GM12878 (cell line): ENCODE measurements around the gene FSD1L. TPM values are rescaled to one million over a fixed set of nuclear protein-coding genes. Genes with fewer than 3 reads are reported as not detected.

Experiments
- ATF3 ChIP-seq: IDR thresholded peaks from 2 replicates; pipeline ENCODE4 v1.6.1; 2011; ENCODE audit warnings: low read depth, mild to moderate bottlenecking, low read length, moderate library complexity, borderline replicate concordance; ENCODE audit errors: extremely low read depth
- BACH1 ChIP-seq: fragments of 450-650 bp; IDR thresholded peaks from 2 replicates; pipeline ENCODE4 v1.6.1; 2017; ENCODE audit warnings: mild to moderate bottlenecking, borderline replicate concordance
- EED ChIP-seq: sonication (generic); IDR thresholded peaks from 2 replicates; pipeline ENCODE4 v1.6.1; 2016; ENCODE audit warnings: antibody characterized with exemption, low read depth
- ESRRA ChIP-seq: IDR thresholded peaks from 2 replicates; pipeline ENCODE4 v1.6.1; 2012; ENCODE audit warnings: mild to moderate bottlenecking, low read length, improper control_type of control experiment
- FOS ChIP-seq: IDR thresholded peaks from 3 replicates; pipeline ENCODE4 v1.6.1; 2011; ENCODE audit warnings: borderline replicate concordance; ENCODE audit not compliant: insufficient read length; ENCODE audit errors: extremely low read depth
- MEF2A ChIP-seq: IDR thresholded peaks from 2 replicates; pipeline ENCODE4 v1.6.1; 2011; ENCODE audit warnings: low read depth, mild to moderate bottlenecking, low read length, moderate library complexity; ENCODE audit not compliant: insufficient read depth
- MYB ChIP-seq: fragments of 150-350 bp; IDR thresholded peaks from 2 replicates; pipeline ENCODE4 v1.6.1; 2014; ENCODE audit warnings: mild to moderate bottlenecking, low read depth, low read length, borderline replicate concordance
- NR2C2 ChIP-seq: IDR thresholded peaks from 2 replicates; pipeline ENCODE4 v1.6.1; 2011; ENCODE audit warnings: borderline replicate concordance, low read depth; ENCODE audit not compliant: control insufficient read depth, insufficient read length
- PAX5 ChIP-seq: IDR thresholded peaks from 2 replicates; pipeline ENCODE4 v1.6.1; 2011; ENCODE audit warnings: low read depth, low read length, borderline replicate concordance
- PAX8 ChIP-seq: fragments of 450-650 bp; IDR thresholded peaks from 2 replicates; pipeline ENCODE4 v1.6.1; 2017; ENCODE audit warnings: mild to moderate bottlenecking, moderate library complexity
- RBBP5 ChIP-seq: fragments of 200-600 bp; sonication (generic); conservative IDR thresholded peaks from 2 replicates; pipeline ENCODE4 v1.6.1; 2016
- REST ChIP-seq: IDR thresholded peaks from 2 replicates; pipeline ENCODE4 v1.6.1; 2012; ENCODE audit warnings: mild to moderate bottlenecking, low read depth, low read length
- SMAD1 ChIP-seq: fragments of 450-650 bp; IDR thresholded peaks from 2 replicates; pipeline ENCODE4 v1.6.1; 2018; ENCODE audit warnings: mild to moderate bottlenecking, low read depth; ENCODE audit not compliant: partially characterized antibody
- SMC3 ChIP-seq: IDR thresholded peaks from 2 replicates; pipeline ENCODE4 v1.6.1; 2011; ENCODE audit warnings: low read length, improper control_type of control experiment, borderline replicate concordance
- SRF ChIP-seq, 2 experiments: IDR thresholded peaks; 2 replicates each; pipeline ENCODE4 v1.6.1; 2011; ENCODE audit warnings: low read depth in 2 of 2, low read length in 2 of 2, mild to moderate bottlenecking in 1 of 2, moderate library complexity in 1 of 2
- SUZ12 ChIP-seq: fragments of 200-600 bp; sonication (generic); IDR thresholded peaks from one replicate; pipeline ENCODE4 v1.6.1; 2018; ENCODE audit warnings: antibody characterized with exemption, mild to moderate bottlenecking; ENCODE audit not compliant: unreplicated experiment
- TCF12 ChIP-seq: IDR thresholded peaks from 2 replicates; pipeline ENCODE4 v1.6.1; 2011; ENCODE audit warnings: low read depth, mild to moderate bottlenecking, low read length
- ZBTB33 ChIP-seq: fragments of 450-650 bp; IDR thresholded peaks from 2 replicates; pipeline ENCODE4 v1.6.1; 2017; ENCODE audit warnings: mild to moderate bottlenecking
- ZNF687 ChIP-seq: fragments of 450-650 bp; IDR thresholded peaks from 2 replicates; pipeline ENCODE4 v1.6.1; 2017; ENCODE audit warnings: mild to moderate bottlenecking, moderate library complexity
- polyA plus RNA-seq, 11 experiments: library from polyadenylated mRNA; depleted of rRNA in 4 of 11; unstranded in 6 of 11; stranded (reverse) in 5 of 11; fragments of >200 nt; fragmentation: Nextera tagmentation in 4 of 11; fragmentation: Illumina TruSeq in 1 of 11; extraction: Ambion mirVana in 4 of 11; extraction: Trizol in 1 of 11; gene quantifications; 1 replicate in 1 of 11; 2 replicates in 10 of 11; pipeline versions ENCODE4 v1.2.1 to v1.2.3, GENCODE V29; 2011 to 2016; ENCODE audit warnings: inconsistent platforms in 2 of 11, missing spikeins in 2 of 11, low read depth in 1 of 11
- total RNA-seq, 4 experiments: library from RNA; depleted of rRNA in 3 of 4; stranded (reverse); fragments of >200 nt in 3 of 4; fragmentation: Illumina TruSeq in 1 of 4; extraction: Trizol in 1 of 4; gene quantifications; 2 replicates each; pipeline versions ENCODE4 v1.2.1 to v1.2.3, GENCODE V29; 2013 to 2021

The FSD1L gene
- total and polyA plus RNA-seq, 10 of the 15 experiments (the other 5 are each of a cell fraction or from before 2014, with no cell fraction given), result 11.9 to 52.4 (median 17.0) TPM

GRCh38 chr9:105447814-105448812 lies at the start of gene FSD1L (continued):
- no peak for TF ChIP-seq SRF (IDR thresholded peaks at IDR 0.05; ENCODE audit: low read depth in 2 of 2, low read length in 2 of 2)
- no peak for TF ChIP-seq MEF2A
- peak; percentile 45; the same call in 1 of the 2 replicates for TF ChIP-seq EED
- no peak for TF ChIP-seq FOS
- TF ChIP-seq ATF3, result no peak
- TF ChIP-seq RBBP5, result 0 out of 2 replicates have a peak, but pooled peaks have one; percentile 69
- TF ChIP-seq PAX5, result peak; percentile 79; the same call in 1 of the 2 replicates
- TF ChIP-seq ESRRA, result no peak
- TF ChIP-seq REST, result no peak
- peak; percentile 30; the same call in 1 of the 2 replicates for TF ChIP-seq SMC3
- TF ChIP-seq ZNF687, result no peak
- no peak for TF ChIP-seq ZBTB33
- TF ChIP-seq SMAD1, result no peak
- TF ChIP-seq SUZ12, result no peak
- no peak for TF ChIP-seq PAX8
- no peak for TF ChIP-seq BACH1
- no peak for TF ChIP-seq NR2C2
- TF ChIP-seq MYB, result no peak
- TF ChIP-seq TCF12, result 0 out of 2 replicates have a peak, but pooled peaks have one; percentile 22
